Activated naive CD4-positive, alpha-beta T cell (primary cell): ENCODE results near the gene LRRC15.

Source experiments
- DNase-seq, 4 experiments: peaks; one replicate each; lab custom pipeline; 2025; lab: John Stamatoyannopoulos, UW

The LRRC15 gene

DNA sequence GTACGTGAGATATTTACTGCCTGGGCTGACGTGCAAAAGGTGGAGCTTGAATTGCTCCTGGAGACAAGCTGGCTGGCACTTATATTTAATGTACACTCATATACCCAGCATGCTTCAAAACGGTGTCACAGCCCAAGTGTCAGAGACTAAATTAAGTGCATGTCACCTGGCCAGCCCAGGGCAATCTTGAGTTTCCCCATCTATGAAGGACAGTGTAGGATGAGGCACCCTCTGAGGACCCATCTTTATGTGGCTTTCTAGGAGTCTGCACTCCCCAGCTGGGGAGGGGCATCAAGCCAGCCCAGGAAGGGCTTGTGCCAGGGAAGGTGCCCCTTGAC, 5.3 kb downstream of the LRRC15 start:
- no peak for DNase-seq

DNA sequence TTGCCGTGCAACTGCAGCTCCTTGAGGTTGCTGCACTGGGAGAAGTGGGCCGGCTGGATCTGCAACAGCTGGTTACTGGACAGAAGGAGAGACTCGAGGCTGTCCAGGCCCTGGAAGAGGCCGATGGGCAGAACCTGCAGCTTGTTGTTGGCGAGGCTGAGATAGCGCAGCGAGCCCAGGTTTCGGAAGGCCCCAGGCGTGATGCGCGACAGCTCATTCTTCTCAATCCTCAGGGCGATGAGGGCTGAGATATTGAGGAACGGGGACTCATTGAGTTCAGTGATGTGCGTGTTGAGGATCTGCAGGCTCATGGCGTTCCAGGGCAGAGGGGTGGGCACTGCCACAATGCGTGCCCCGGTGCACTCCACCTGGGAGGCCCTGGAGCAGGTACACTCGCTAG, 9.0 kb downstream of the LRRC15 start:
- DNase-seq = no peak

DNA sequence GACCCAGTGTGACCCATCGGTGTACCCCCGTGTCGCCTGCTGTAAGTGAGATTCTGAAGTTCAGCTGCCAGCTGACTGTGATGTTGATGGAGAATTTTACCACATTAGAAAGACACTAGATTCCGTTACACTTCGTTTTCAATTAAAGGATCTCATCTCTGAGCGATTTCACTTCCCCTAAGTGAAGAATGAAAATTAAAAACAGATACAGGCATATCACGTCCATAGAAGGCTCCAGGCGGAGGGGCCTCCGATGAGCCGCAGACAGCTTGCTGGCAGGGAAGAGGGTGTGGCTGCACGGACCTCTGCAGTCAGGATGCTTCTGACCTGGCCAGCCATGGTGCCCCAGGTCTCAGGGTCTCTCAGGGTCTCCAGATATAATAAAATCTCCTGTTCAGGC, 11.9 kb downstream of the LRRC15 start:
- DNase-seq = no peak

DNA sequence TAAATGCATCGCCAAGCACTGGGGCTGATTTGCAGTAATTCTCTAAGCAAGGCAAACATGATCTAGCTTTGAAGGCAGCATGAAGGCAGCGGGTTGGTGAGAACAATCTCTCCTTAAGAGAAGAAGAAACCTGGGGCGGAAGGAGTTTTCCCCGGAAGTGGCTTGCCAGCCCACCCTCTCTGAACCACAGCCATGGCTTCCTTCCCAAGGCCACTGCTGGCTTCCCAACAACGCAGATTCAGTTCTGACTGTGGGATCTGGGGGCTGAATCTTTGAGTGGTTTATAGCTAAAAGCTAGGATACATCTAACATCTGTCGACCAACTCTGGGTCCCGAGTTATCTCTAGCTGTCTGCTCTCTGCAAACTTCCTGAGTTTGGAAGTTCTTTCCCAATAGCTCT, 14.2 kb downstream of the LRRC15 start:
- no peak for DNase-seq

DNA sequence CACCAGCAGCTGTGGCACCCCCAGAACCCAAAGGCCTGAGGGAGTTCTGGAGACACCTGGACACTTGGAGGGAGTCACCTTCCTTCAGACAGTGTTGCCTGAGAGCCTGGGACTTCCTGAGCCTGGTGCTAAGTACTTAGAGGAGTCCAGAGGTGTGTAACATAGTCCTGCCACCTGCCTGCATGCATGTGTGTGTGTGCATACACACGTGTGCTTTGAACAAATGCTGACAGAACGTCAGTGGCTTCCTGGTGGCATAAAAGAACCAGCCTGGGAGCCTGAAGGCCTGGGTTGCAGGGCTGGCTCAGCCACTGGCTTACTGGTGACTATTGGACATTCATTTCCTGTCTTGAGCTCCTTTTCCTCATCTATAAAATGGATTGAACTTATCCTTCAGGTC, 15.2 kb downstream of the LRRC15 start:
- DNase-seq = no peak

- DNase-seq = no peak
Observed at GRCh38 chr3:194352667-194353246, 16.8 kb downstream of the LRRC15 start.

- no peak for DNase-seq
Observed at GRCh38 chr3:194351952-194352536, 17.5 kb downstream of the LRRC15 start.

DNA sequence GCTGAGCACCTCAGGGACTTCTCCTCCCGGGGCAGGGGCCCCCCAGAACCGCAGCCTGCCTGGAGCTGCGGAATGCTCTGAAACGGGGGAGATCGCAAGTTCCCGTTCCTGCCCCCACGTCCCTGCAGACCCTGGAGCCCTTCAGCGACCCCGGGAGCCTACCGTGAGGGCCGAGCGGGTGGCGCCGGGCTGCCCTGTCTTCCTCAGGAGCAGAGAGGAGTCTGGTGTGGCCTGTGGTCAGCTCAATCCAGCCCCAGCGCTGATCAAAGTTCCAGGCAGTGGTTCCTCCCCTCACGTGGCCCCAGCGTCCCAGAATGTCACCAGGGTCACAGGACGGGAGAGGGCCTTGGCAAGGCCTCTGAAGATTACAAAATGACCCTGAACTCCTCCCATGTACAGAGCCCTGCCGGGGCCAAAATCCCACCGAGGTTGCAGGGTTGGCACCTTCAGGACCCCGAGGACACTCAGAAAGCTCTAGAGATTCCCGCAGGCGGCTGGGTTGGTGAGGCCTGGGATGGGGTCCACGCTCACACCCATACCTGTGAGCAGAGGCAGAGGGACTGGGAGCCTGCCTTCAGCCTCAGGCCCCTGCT, 18.4 kb downstream of the LRRC15 start, which contains the start of gene CPN2:
CPN2 (minus strand) TSS at position 249 of the 593 bp plus-strand sequence. CDS start 8,626 bp downstream, outside the sequence.
- no peak for DNase-seq

- DNase-seq = no peak
Observed at GRCh38 chr3:194350726-194351071, 18.8 kb downstream of the LRRC15 start.

DNA sequence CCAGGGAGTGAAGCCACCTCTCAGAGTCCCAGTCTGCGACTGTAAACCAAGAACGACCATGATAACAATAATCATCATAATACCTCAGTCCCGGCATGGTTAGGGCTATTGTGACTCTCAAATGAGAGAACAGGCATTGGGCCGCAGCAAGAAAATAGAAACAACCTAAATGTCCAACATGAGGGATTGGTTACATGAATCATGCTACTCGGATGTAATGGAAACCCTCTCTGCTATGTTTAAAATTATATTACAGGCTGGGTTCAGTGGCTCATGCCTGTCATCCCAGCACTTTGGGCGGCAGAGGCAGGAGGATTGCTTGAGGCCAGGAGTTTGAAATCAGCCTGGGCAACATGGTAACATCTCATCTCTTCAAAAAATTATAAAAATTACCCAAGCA, 21.2 kb downstream of the LRRC15 start:
- DNase-seq = no peak

- DNase-seq = no peak
Observed at GRCh38 chr3:194346621-194347020, 22.9 kb downstream of the LRRC15 start.

DNA sequence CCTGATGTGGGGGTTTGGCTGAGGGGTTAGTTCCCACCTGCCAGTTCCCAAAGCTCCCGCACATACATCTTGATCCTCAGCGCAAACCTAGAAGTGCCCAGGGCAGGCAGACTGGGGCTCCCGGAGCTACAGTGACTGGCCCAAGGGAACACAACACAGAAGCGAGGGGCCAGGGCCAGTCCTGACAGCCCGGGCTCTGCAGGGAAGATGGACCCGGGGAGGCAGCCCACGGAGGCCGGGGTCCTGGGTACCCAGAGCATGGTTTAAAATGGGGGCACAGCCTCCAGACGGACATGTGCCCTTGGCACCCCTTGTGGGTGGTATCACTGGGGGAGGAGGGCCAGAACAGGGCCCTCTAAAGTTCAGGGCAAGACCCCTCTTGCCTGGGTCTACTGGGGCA, 23.5 kb downstream of the LRRC15 start:
- no peak for DNase-seq

GRCh38 chr3:194344012-194344411, 25.5 kb downstream of the LRRC15 start:
- peak; percentile 36 to 67 (median 50) for DNase-seq

DNA sequence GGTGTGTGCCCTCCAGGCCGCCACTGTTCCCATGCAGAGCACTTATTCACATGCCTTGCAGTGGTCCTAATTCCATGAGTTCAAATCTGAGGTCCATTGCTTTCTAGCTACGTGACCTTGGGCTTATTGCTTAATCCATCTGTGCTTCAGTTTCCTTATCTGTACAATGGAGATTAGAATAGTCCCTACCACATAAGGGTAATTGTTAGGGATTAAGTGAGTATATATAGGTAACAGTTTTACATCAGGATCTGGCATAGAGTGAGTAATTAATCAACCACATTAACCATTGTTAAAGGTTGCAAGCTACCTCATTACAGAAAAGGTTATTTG, 26.0 kb downstream of the LRRC15 start:
- DNase-seq = no peak

DNA sequence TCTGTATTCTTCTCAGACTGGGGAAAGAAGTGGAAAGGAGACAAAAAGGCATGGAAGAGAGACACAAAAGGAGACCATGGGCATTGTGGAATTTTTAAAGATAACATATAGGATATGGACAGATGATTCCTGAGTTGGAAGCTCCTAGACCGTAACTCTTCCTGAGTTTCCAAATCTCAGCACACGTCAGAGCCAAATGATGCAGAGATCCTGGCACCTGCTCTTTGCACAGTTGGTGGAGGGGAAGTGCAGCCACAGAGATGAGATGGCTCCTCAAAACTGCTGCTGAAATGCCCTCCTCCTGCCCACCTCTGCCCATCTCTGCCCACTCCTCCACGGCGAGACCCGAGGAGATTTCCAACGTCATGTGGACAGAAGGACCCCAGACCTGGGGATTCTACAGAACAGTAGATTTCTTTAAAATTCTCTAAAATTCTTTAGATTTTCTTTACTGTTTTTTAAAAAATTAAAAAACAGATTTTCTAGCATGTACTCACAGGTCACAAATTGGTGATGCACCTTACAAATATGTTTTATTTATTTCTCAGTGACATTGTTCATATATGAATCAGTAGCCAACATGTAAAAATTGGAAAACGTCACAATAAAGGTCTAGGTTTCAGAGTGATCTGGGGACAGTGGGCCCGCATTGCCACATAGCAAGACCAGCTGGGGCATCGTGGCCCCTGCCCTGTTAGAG, 26.5 kb downstream of the LRRC15 start:
- no peak for DNase-seq

GRCh38 chr3:194340757-194341400, 28.7 kb downstream of the LRRC15 start:
- no peak for DNase-seq

GRCh38 chr3:194339840-194340239, 29.7 kb downstream of the LRRC15 start:
- no peak for DNase-seq

GRCh38 chr3:194339356-194339755, 30.2 kb downstream of the LRRC15 start:
- no peak for DNase-seq

- no peak for DNase-seq
Observed at GRCh38 chr3:194337965-194338753, 31.4 kb downstream of the LRRC15 start.

- no peak for DNase-seq
Observed at GRCh38 chr3:194336601-194337355, 32.8 kb downstream of the LRRC15 start.

DNA sequence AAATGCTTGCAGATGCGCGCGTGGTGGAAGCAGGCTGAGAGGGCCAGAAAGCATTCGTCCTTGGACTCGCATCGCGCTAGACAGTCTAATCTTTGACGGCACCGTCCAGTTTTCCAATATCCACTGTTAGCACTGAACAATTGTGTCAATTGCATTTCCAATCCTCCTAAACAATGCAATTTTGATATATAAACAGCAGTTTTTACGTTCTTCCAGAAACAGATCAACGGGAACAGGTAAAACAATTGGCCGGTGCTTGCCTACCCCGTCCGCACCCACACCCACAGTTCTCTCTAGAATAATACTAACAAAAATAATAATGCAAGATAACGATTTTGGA, 35.6 kb downstream of the LRRC15 start:
- DNase-seq = no peak
